Fibroblast of villous mesenchyme (primary cell): ENCODE results near the gene SMAD7. TPM values are rescaled to one million over a fixed set of nuclear protein-coding genes. Genes with fewer than 3 reads are reported as not detected.
A peak's percentile ranks its signal among the peaks of the same experiment; 100 is the strongest.

ENCODE experiments used
- DNase-seq: peaks from one replicate; pipeline ENCODE4 v3.0.0-alpha.2; 2010; ENCODE audit warnings: low read depth
- H3K4me3 ChIP-seq: 2 replicates; pipeline ENCODE4 v1.5.1; 2011; ENCODE audit warnings: low read depth, mild to moderate bottlenecking, low read length
- total RNA-seq: library from RNA; depleted of rRNA; stranded (reverse); fragments of >200 nt; gene quantifications from 2 replicates; pipeline ENCODE4 v1.2.3, GENCODE V29; 2012
- TF ChIP-seq, protein P1 (sequence below): IDR thresholded peaks from 2 replicates; pipeline ENCODE4 v1.5.1; 2012; ENCODE audit warnings: low read depth, mild to moderate bottlenecking, low read length; ENCODE audit not compliant: insufficient read depth

SMAD7 gene
- total RNA-seq, 1 donor: 28.9 TPM

DNA sequence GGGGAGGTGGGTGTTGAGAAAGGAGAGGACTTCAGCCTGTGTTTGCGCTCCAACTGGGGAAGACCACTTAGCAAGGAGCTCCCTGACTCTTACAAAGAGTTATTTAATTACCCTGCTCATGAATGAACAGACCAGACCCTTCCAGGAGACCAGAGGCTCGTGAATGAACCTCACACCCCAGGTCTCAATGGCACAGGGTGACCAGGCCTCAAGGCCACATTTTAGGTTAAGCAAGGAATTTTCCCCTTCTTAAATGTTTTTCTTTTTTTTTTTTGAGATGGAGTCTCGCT, 25.3 kb downstream of the SMAD7 start:
- no peak overlapping the region for H3K4me3 ChIP-seq
- no peak for DNase-seq
- TF ChIP-seq, protein P1, sequence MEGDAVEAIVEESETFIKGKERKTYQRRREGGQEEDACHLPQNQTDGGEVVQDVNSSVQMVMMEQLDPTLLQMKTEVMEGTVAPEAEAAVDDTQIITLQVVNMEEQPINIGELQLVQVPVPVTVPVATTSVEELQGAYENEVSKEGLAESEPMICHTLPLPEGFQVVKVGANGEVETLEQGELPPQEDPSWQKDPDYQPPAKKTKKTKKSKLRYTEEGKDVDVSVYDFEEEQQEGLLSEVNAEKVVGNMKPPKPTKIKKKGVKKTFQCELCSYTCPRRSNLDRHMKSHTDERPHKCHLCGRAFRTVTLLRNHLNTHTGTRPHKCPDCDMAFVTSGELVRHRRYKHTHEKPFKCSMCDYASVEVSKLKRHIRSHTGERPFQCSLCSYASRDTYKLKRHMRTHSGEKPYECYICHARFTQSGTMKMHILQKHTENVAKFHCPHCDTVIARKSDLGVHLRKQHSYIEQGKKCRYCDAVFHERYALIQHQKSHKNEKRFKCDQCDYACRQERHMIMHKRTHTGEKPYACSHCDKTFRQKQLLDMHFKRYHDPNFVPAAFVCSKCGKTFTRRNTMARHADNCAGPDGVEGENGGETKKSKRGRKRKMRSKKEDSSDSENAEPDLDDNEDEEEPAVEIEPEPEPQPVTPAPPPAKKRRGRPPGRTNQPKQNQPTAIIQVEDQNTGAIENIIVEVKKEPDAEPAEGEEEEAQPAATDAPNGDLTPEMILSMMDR: no peak

DNA sequence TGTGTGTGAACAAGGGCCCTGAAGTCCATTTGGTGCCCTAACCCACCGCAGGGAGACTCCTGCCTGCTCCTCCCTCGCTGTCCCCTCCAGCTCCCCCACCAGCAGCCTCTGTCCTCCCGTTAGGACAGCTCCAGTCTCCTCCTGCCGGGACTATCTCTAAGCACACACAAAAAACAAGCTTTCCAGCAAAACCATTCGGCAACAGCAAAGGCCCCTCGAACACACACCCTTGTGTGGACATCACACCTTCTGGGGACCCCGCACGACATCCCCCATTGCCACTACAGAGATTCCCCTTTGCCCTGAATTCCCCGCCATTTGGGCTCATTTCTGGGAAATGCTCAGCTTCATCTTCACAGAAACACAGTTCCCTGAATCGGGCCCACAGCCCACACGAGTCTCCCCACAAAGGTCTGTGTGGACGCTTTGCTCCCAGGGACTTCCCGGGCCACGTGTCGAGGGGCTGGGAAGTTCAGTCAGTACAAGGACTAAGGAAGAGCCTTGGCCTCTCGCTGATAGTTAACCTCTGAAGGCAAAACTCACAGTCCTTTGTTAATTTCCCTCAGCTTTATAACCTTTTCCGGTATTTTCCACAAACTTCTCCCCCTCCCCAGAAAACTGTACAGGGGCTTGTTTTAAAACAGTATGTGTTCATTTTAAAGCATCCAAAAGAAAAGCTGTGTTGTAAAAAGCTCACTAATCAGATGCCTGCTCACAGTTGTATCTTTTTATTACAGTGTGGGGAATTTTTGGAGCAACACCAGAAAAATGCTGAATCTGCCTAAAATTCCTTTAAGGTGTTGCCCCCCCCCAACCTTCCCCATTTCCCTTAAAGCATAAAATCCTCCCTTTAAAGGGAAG, 25.9 kb downstream of the SMAD7 start:
- DNase-seq: peak; percentile 62
- TF ChIP-seq, protein P1: no peak

DNA sequence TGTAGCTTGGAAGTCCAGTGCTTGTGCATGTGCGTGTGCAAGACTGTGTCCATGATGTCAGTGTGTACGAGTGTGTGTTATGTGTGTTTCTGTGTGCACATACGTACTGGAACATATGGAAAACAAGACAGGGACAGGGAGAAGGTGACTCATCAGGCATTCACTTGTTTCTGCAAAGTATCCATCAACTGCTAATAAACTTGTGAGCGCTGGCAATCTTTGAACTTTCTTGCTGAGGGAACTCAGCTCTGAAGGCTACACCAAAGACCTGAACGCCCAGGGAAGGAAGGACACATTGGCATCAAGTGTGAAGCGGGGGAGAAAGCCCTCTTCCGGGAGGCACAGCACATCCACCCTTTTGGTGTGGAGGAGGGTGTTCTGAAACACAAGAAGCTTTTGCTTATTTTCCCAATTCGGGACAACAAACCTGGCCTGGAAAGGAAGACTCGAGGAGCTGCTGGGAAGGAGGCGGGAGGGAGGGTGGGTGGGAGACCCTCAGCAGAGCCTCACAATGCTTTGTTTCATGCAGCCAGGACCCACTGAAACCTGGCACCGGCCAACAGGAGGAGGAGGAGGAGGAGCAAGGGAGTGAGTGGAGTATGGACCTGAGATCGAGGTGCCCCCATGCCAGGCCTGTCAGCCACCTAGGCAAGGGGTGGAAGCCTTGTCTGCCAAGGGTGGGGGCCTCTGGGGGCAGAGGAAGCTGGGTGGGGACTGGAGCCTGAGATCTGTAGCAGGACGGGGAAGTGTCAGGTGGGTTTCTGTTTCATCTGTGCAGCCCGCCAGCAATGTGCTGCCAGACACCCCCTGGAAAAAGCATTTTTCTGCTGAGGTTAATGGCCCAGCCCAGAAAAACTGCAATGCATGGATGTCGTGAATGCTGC, 26.8 kb downstream of the SMAD7 start:
- peak; percentile 95 for DNase-seq
- H3K4me3 ChIP-seq: no peak overlapping the region
- TF ChIP-seq, protein P1: no peak

More for the DNA sequence above, 25.9 kb downstream of the SMAD7 start:
- H3K4me3 ChIP-seq: no peak overlapping the region

DNA sequence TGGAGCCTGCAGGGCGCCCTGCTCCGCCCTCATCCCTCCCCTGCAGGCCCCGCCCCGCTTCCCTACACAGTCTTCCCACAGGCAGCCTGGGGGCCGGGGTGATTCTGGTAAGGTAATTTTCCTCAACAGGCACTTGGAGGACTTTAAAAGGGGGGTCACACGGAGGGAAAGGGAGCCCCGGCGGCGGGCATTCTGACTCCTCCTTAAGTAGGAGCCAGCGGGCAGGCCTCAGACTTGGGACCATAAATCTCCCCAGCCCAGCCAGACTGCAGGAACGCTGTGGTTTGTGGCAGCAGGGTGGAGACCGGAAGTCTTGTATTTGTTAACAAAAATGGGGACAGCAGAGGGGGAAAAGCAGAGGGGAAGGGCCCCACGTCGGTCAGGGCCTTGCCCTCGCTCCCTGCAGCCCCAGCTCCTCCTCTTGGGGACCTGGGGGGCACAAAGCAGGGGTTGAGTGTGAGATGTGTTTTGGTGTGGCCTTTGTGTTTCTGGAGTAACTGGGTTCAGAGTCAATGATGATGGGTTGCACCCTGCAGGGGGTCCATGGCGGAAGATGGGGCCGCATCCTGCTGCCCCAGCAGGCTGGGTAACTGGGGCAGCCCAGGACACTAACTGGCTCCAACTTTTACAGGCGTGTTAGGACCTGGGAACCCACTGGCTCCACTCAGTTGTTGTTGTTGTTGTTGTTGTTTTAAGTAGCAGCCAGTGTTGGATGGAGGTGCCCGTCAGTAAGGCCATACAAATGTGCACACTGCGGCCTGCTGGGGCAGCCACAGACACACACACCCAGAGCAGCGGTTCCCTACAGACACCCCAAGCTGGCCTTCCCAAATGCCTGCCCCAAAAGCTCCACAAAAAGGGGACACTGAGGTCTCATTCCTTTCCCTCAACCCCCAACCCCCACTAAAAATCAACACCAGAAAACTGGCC, 27.7 kb downstream of the SMAD7 start:
- DNase-seq: peak; percentile 98
- TF ChIP-seq, protein P1: no peak
- peak overlapping the region; percentile 31 for H3K4me3 ChIP-seq

DNA sequence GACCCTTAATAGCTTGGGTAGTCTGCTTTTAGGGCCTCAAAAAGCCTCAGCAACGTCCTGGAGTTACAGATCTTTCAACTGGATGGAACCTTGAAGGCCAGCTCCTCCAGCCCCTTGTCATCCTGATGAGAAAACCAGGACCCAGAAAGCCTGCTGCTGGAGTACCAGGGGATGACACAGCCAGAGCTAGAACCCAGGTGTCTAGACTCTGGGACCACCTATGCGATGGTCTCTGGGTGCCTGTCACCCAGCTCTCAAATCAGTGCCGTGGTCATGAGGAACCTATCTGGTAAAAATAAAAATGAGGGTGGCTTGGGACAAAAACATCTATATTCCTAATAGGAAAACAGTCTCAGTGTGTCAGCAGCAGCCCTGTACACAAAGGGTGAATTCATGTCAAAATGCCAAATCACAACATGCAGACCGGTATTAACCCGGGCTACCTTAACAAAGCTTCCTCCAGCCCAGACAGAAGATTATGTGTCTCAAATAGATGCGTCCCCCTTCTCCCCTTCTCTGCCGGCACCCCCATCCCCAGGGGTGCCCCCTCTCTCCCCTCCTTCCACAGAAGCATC, 28.5 kb downstream of the SMAD7 start:
- TF ChIP-seq, protein P1: no peak
- DNase-seq: no peak
- peak overlapping the region; percentile 31 for H3K4me3 ChIP-seq
